ENCODE results near the gene TLE4. TPM values are rescaled to one million over a fixed set of nuclear protein-coding genes. Genes with fewer than 3 reads are reported as not detected.

TLE4 gene
- total RNA-seq, 4 donors from 2014 or later = 19.3 to 87.5 (median 41.5) TPM

DNA sequence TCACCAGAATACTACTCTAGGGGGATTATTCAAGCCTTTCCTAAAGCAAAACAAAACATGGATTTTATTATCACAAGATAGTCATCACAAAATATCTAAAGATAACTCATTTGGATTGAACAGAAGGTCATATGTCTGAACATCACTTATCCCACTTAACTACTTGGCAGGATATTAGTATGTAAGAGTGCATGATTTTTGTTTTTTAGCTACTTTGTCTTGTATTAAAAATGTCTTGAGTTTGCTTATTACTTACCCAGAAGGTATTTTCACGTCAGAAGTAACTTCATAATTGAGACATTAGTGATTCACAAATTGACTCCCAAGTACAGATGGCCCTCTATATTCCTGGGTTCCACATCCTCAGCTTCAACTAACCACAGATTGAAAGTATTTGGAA, 113.8 kb downstream of the TLE4 start:
- WGBS, 2 donors (ENCODE audit: low coverage in 1 of 2) = 58 to 80% methylated on average over 1 of the region's 1 CpG
- Histone ChIP-seq H3K27ac (no peak overlapping the region), H3K36me3 (no peaks in the 10 kb centered on the region), H3K27me3 (no peaks in the 10 kb centered on the region), H3K4me1 (peaks cover 0 to 18% (median 4%) of the 10 kb centered on the region in 4 donors), H3K9me3 (no peaks in the 10 kb centered on the region), H3K4me3 (no peak overlapping the region)
- TF ChIP-seq, protein P1, sequence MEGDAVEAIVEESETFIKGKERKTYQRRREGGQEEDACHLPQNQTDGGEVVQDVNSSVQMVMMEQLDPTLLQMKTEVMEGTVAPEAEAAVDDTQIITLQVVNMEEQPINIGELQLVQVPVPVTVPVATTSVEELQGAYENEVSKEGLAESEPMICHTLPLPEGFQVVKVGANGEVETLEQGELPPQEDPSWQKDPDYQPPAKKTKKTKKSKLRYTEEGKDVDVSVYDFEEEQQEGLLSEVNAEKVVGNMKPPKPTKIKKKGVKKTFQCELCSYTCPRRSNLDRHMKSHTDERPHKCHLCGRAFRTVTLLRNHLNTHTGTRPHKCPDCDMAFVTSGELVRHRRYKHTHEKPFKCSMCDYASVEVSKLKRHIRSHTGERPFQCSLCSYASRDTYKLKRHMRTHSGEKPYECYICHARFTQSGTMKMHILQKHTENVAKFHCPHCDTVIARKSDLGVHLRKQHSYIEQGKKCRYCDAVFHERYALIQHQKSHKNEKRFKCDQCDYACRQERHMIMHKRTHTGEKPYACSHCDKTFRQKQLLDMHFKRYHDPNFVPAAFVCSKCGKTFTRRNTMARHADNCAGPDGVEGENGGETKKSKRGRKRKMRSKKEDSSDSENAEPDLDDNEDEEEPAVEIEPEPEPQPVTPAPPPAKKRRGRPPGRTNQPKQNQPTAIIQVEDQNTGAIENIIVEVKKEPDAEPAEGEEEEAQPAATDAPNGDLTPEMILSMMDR (IDR thresholded peaks at IDR 0.05) = no peak
- TF ChIP-seq EP300 (IDR thresholded peaks at IDR 0.05; ENCODE audit: low read depth) = no peak
- TF ChIP-seq POLR2AphosphoS5 (IDR thresholded peaks at IDR 0.05) = no peak
- TF ChIP-seq POLR2A (IDR thresholded peaks at IDR 0.05) = no peak
- no peak for DNase-seq
- intact Hi-C loops (cut with DNase I; ENCODE audit: low total_unique reads) (no loop called here), in situ Hi-C loops (cut with MboI; ENCODE audit: low pct_ligation_motif_present in 1 of 4, low pct_unique_long_range_greater_than_20kb in 1 of 4, low sequenced_read_pairs in 3 of 4) (no loop called here)

DNA sequence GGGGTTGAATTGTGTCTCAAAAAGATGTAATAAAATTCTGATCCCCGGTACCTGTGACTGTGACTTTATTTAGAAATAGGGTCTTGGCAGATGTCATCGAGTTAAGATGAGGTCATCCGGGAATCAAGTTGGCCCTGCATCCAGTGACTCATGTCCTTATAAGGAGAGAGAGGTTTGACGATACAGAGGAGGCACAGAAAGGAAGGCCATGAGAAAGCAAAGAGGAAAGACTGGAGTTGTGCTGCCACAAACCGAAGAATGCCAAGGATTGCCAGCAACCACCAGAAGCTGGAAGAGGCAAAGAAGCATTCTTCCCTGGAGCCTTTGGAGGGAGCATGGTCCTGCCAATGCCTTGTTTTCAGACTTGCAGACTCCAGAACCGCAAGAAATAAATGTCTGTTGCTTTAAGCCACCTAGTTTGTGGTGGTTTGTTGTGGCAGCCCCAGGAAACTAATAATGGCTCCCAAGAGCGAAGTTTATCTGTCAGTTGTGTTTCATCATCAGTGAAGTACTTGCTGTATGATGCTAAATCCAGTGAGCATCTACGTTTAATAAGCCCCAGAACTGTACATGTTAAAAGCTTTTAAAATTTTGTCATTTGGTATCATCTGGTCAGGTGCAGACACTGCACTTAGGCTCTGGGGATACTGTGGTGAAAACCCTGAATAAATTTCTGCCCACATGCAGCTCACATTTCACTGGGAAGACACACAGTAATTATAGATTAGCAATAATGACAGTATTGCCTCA, 114.8 kb downstream of the TLE4 start:
- H3K4me3 ChIP-seq = no peak overlapping the region
- in situ Hi-C loops (cut with MboI; ENCODE audit: low pct_ligation_motif_present in 1 of 4, low pct_unique_long_range_greater_than_20kb in 1 of 4, low sequenced_read_pairs in 3 of 4) = no loop called here
- peak overlapping the region in 1 of 4 donors; percentile 1 for H3K27ac ChIP-seq
- WGBS, 2 donors (ENCODE audit: low coverage in 1 of 2) = 77 to 89% methylated on average over 7 to 8 of the region's 8 CpGs
- peaks cover 0 to 13% (median 4%) of the 10 kb centered on the region in 4 donors for H3K4me1 ChIP-seq
- intact Hi-C loops (cut with DNase I; ENCODE audit: low total_unique reads) = no loop called here
- H3K9me3 ChIP-seq = no peaks in the 10 kb centered on the region
- no peak for DNase-seq
- H3K36me3 ChIP-seq = no peaks in the 10 kb centered on the region
- TF ChIP-seq POLR2A (IDR thresholded peaks at IDR 0.05) = no peak
- TF ChIP-seq, protein P1 (IDR thresholded peaks at IDR 0.05) = no peak
- H3K27me3 ChIP-seq = no peaks in the 10 kb centered on the region

DNA sequence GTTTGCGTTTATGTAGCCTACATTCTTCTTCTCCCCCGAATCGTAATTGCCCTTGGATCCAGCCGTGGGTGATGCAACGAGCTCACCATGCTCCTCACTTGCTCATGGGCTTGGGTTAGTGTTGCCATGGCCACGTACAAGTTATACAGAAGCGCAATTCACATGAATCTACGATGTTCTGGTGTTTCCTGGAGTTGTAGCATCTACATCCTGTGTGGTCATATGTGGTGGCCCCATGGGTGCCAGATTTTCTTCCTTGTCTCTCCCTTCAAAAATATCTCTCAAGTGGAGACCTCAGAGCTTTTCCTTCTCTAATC, 115.3 kb downstream of the TLE4 start:
- Histone ChIP-seq H3K4me1 (peaks cover 0 to 10% (median 4%) of the 10 kb centered on the region in 4 donors), H3K9me3 (no peaks in the 10 kb centered on the region), H3K4me3 (no peak overlapping the region), H3K27me3 (no peaks in the 10 kb centered on the region), H3K27ac (no peak overlapping the region), H3K36me3 (no peaks in the 10 kb centered on the region)
- intact Hi-C loops (cut with DNase I; ENCODE audit: low total_unique reads) = no loop called here
- 72 to 75% methylated on average over 7 to 8 of the region's 8 CpGs for WGBS, 2 donors (ENCODE audit: low coverage in 1 of 2)
- in situ Hi-C loops (cut with MboI; ENCODE audit: low pct_ligation_motif_present in 1 of 4, low pct_unique_long_range_greater_than_20kb in 1 of 4, low sequenced_read_pairs in 3 of 4) = no loop called here
- no peak for TF ChIP-seq EP300 (IDR thresholded peaks at IDR 0.05; ENCODE audit: low read depth)
- TF ChIP-seq, protein P1 (IDR thresholded peaks at IDR 0.05) = no peak
- no peak for DNase-seq

DNA sequence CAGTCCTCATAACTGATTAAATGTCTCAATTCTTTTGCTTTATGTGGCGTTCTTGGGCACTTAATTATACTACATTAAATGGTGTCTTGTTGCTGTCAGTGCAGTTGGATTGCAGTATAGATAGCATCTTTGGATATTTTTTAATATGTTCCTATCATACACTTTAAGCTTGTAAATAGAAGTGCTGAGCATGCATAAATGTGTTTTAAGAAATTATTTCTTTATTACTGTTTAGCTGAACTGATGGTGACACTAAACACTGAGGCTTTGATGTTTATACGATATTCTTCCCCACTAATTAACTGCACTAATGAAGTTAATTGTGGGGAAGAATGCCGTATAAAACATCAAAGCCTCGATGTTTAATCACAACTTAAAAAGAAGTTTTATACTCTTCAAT, 116.6 kb downstream of the TLE4 start:
- in situ Hi-C loops (cut with MboI; ENCODE audit: low pct_ligation_motif_present in 1 of 4, low pct_unique_long_range_greater_than_20kb in 1 of 4, low sequenced_read_pairs in 3 of 4) (no loop called here), intact Hi-C loops (cut with DNase I; ENCODE audit: low total_unique reads) (no loop called here)
- Histone ChIP-seq H3K4me1 (peaks cover 0 to 8% (median 4%) of the 10 kb centered on the region in 4 donors), H3K27me3 (no peaks in the 10 kb centered on the region), H3K36me3 (no peaks in the 10 kb centered on the region), H3K9me3 (no peaks in the 10 kb centered on the region), H3K4me3 (no peak overlapping the region), H3K27ac (no peak overlapping the region)
- no peak for TF ChIP-seq EP300 (IDR thresholded peaks at IDR 0.05; ENCODE audit: low read depth)
- TF ChIP-seq, protein P1 (IDR thresholded peaks at IDR 0.05) = no peak
- TF ChIP-seq POLR2A (IDR thresholded peaks at IDR 0.05) = no peak
- TF ChIP-seq POLR2AphosphoS5 (IDR thresholded peaks at IDR 0.05) = no peak
- DNase-seq = no peak
- WGBS, 2 donors (ENCODE audit: low coverage in 1 of 2) = 72 to 79% methylated on average over 4 of the region's 4 CpGs
